ENCODE results near the gene CTSA.
A peak's percentile ranks its signal among the peaks of the same experiment; 100 is the strongest.

DNA sequence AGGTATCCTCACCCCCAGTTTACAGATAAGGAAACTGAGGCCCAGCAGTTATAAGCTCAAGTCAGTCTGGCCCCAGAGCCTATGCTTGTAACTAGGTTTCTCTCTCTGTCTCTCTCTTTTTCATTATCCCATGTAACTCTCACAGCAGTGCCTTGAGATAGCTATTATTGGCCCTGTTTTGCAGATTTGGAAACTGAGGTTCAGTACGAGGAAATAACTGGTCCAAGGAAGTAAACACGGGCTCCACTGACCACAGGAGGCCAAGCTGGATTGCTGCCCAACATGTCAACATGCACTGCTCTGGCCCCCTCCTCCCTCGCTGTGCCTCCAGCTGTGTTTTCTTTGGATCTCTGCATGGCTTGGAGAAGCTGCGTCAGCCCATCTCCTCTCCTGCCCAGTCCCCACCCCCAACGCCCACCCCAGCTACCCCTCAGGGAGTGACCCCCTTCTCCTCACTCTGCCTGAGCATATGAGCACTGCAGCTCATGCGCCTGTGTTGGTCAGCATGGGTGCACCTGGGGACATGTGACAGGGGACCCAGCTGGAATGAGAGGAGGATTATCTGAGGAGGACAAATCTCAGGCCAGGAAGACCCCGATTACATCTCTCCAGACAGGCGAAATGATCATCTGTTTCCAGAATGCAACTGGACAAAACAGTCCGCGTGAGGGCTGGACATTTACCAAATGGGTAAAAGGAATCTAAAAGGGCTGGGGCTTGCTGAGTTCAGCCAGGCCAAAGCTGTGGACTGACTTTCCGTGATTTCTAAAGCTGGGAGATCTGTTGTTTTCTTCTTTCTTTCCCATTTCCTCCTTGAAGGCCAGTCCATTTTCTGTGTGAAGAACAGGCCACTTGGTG lies 28.6 kb downstream of the CTSA start:
- TF ChIP-seq, protein P1, sequence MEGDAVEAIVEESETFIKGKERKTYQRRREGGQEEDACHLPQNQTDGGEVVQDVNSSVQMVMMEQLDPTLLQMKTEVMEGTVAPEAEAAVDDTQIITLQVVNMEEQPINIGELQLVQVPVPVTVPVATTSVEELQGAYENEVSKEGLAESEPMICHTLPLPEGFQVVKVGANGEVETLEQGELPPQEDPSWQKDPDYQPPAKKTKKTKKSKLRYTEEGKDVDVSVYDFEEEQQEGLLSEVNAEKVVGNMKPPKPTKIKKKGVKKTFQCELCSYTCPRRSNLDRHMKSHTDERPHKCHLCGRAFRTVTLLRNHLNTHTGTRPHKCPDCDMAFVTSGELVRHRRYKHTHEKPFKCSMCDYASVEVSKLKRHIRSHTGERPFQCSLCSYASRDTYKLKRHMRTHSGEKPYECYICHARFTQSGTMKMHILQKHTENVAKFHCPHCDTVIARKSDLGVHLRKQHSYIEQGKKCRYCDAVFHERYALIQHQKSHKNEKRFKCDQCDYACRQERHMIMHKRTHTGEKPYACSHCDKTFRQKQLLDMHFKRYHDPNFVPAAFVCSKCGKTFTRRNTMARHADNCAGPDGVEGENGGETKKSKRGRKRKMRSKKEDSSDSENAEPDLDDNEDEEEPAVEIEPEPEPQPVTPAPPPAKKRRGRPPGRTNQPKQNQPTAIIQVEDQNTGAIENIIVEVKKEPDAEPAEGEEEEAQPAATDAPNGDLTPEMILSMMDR (conservative IDR thresholded peaks at IDR 0.05; ENCODE audit: low read depth, low read length) = no peak
- no peak for TF ChIP-seq RAD21 (IDR thresholded peaks at IDR 0.05; ENCODE audit: low read length)
- no peak for TF ChIP-seq POLR2A (IDR thresholded peaks at IDR 0.05; ENCODE audit: low read depth, low read length)
- TF ChIP-seq NFE2L2 (IDR thresholded peaks at IDR 0.05; ENCODE audit: low read depth, low read length) = peak; percentile 33; the same call in 1 of the 2 replicates
- no peak for TF ChIP-seq RFX5 (IDR thresholded peaks at IDR 0.05; ENCODE audit: low read depth, low read length)
- no peak for TF ChIP-seq CEBPB (IDR thresholded peaks at IDR 0.05; ENCODE audit: low read depth, low read length)
- TF ChIP-seq MXI1 (IDR thresholded peaks at IDR 0.05; ENCODE audit: borderline replicate concordance, low read depth, low read length) = no peak
